NCI-H345 treated with DMSO at 0.1 percent for 48 hours (cell line): ENCODE results near the gene OR6B3.
"Not testable (repeated sequence)": the region's sequence is repeated elsewhere in the genome, so short reads cannot be mapped to it uniquely, and the experiment has no call there.

Experiments used
- DNase-seq: peaks from one replicate; lab custom pipeline; 2025; ENCODE audit not compliant: unreplicated experiment; lab: John Stamatoyannopoulos, UW

The OR6B3 gene

DNA sequence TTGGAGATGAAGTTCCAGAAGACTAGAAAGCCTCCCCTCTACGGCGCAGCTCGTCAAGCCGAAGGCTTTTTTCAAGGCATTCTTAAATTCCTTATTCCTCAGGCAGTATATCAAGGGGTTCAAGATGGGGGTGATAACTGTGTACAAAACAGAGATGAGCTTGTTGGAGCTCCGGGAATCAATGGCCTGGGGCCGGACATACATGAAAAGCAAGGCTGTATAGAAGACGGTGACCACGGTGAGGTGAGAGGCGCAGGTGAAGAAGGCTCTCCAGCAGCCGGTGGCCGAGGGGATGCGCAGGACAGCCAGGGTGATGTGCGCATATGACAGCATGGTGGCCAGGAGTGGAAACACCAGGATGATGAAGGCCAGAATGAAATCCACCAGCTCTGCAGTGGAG is 8.2 kb downstream of the OR6B3 start:
- DNase-seq: no peak

- not testable (repeated sequence) for DNase-seq
Observed at GRCh38 chr2:240044096-240044495, 9.2 kb downstream of the OR6B3 start.

DNA sequence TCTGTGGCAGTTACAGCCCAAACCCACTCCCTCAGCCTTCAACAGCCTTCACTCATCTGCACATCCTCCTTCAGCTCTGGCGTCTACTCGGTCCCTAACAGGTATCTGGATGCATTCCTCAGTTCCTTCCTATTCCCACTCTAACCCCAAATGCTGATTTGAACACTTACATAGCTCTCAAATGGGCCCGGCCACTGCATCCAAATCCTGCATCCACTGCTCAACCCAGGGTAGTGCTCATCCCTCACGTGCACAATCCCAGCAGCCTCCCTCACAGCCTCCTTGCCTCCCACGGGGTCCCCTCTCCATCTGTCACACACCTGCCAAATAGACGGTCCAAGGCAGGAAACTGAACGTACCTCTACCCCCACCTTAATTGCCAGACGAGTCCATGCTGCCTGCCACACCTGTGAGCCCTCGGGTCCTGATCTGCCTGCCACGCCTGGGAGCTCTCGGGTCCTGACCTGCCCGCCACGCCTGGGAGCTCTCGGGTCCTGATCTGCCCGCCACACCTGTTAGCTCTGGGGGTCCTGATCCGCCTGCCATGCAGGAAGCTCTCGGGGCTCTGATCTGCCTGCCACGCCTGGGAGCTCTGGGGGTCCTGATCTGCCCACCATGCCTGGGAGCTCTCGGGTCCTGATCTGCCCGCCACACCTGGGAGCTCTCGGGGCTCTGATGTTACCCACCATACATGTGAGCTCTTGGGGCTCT is 9.9 kb downstream of the OR6B3 start:
- DNase-seq: no peak

- no peak for DNase-seq
Observed at GRCh38 chr2:240042740-240043139, 10.6 kb downstream of the OR6B3 start.

DNA sequence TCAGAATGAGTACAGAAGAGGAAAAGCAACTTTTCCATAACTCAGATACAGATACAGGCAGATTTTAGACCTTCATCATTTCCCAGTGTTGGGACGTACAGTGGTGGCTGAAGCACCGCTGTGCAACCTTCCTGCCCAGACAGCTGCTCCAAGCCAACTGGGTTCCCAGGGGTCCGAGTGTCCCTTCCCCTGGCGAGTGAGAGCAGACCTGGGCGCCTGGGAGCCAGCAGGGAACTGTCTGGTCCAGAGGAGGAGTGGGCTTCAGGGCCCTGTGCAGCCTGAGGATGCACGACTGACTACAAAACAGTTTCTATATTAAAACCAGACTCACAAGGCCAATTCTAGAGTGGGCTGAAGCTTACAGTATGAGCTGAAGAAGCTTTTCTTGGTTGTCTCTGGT is 12.0 kb downstream of the OR6B3 start:
- no peak for DNase-seq

- no peak for DNase-seq
Observed at GRCh38 chr2:240037358-240037757, 16.0 kb downstream of the OR6B3 start.

DNA sequence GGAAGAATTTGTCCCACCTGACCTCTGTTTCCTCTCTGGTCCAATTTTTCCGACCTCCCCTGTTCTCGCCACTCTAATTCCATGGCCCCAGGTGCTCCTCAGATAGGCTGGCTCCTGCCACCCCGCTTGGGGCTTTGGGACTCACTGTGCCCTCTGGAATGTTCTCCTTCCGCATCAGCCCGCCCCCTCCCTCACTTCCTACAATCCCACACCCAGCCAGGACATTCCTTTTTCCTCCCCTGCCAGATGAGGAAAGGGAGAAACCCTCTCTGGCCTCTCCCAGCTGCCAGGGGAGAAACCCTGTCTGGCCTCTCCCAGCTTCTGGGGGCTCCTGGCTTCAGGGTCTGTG is 20.0 kb downstream of the OR6B3 start:
- no peak for DNase-seq

GRCh38 chr2:240032406-240033329 is 20.7 kb downstream of the OR6B3 start:
- no peak for DNase-seq

DNA sequence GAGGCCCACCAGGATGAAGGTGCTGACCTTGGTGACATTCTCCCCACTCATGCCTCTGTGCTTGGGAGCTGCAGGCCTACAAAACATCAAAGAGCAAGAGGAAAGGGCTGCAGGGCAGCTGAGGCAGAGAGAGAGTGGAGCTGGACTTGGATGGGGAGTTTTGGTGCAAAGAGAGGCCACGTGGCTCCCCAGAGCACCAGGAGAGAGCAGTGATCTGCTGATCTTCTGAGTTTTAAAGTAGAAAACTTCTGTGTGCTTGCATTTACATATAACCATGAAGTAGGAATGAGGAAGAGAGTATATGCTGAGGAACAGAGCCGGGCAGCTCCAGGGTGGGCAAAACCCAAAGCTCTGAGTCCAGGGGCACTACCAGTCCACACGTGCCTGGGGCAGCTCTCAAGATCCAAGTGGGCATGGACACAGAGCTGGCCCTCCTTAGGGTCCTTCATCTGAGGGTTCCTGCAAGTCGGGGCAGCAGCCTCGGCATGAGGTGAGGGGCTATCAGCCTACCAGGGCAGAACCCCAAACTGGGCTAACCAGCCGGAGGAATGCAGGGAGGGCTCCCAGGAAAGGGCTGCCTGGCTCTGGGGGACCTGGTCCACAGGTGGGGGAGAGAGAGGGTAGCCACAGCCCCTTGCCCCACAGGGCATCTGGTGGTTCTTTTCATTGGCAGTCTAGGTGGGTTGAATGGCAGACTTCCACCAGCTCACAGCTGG is 22.8 kb downstream of the OR6B3 start, which contains the start of gene OR6B2:
Gene OR6B2, minus strand, starts transcription at position 51 of the 716 bp plus-strand sequence. Its CDS starts 0 bp downstream, at position 51.
- DNase-seq: no peak

DNA sequence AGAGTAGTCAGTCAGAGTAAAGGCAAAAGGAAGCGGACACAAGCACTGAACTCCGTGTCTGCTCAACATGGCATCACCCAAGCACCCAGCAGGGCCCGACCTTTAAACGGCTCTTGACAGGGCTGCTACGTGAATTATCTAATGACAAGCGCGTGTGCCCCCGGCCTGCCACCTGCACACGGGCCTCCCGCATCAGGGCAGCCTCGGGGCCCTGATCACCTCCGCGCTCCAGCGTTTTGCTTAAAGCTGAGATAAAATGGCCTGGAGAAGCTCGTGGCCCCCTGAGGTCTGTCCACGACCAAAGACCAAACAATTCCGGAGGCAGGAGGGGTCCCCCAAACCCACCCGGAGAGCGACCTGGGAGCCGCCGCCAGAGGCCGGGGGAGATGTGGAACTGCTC is 28.6 kb downstream of the OR6B3 start:
- DNase-seq: no peak

GRCh38 chr2:240023792-240024191 is 29.5 kb downstream of the OR6B3 start:
- no peak for DNase-seq

GRCh38 chr2:240021488-240022104 is 31.7 kb downstream of the OR6B3 start:
- DNase-seq: peak; percentile 24

GRCh38 chr2:240018071-240018750 is 35.1 kb downstream of the OR6B3 start:
- no peak for DNase-seq

- no peak for DNase-seq
Observed at GRCh38 chr2:240014327-240014726, 39.0 kb downstream of the OR6B3 start.

DNA sequence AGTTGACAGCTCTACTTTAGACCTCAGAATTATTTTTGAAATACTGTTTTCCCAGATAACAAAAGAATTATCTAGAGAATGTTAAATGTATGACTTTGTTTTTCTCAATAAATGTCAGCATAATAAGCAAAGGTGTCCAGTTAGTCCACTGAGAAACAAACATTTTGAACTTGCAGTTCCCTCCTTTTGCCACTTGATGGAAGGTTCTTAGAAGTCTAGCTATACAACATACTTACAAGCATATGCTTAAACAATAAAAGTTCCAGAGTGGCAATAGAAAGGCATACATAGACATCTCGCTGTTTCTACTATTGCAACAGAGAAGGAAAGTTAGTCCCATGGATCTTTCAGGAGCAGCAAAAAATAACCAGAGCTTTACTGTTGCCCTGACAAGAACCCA is 40.0 kb downstream of the OR6B3 start:
- no peak for DNase-seq

GRCh38 chr2:240002983-240003382 is 50.3 kb downstream of the OR6B3 start:
- no peak for DNase-seq

DNA sequence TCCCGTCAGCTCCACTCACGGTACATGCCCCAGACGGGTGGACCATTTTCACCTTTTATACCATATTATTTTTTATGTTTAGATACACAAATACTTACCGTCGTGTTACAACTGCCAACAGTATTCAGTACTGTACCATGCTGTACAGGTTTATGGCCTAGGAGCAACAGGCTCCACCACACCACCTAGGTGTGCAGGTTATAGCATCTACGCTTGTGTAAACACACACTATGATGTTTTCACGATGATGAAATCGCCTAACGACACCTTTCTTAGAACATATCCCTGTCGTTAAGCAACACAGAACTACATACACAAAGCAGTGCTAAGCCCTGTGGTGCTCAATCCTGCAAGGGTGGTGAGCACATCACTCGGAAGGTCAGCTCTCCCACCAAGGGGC is 52.6 kb downstream of the OR6B3 start:
- no peak for DNase-seq

DNA sequence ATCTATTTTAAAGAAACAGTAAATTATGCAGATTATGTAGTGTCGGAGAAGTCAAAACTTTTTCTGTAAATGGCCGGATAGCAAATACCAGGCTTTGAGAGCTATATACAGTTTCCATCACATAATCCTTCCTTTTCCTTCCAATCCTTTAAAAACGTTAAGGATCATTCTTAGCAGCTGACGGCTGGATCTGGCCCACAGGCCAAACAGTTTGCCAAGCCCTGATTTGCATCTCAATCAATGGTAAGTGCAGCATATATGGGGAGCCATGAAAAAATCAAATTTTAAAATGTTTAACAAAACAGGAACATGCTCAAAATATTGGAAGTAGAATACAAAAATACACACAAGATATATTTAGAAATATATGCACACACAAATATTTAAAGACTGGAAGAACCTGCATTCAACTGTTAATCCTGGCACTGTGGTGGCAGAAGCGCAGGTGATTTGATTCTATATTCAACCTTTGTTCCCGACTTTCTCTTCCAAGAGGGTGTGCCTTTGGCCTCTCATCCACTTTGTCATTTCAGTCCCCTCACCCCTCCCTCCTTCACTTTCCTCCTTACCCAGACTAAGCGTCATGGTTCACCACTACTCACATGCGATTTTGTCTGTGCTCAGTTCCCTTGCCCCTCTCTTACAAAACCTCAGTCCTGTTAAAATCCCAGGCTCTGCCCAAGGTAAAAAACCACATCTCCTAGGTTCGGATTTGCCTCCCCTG is 55.5 kb downstream of the OR6B3 start:
- no peak for DNase-seq
